ENCODE results near the gene PDE3A.
"Not testable (repeated sequence)": the region's sequence is repeated elsewhere in the genome, so short reads cannot be mapped to it uniquely, and the experiment has no call there.

Gene PDE3A

GRCh38 chr12:20368114-20368650 is at the start of gene PDE3A:
Gene PDE3A (plus strand): TSS chr12:20368537. CDS start chr12:20369285, 748 bp downstream.
- no peak for DNase-seq (ENCODE audit: low spot score)

GRCh38 chr12:20319366-20319765 is 49.0 kb upstream of the PDE3A start:
- TF ChIP-seq, protein P1, sequence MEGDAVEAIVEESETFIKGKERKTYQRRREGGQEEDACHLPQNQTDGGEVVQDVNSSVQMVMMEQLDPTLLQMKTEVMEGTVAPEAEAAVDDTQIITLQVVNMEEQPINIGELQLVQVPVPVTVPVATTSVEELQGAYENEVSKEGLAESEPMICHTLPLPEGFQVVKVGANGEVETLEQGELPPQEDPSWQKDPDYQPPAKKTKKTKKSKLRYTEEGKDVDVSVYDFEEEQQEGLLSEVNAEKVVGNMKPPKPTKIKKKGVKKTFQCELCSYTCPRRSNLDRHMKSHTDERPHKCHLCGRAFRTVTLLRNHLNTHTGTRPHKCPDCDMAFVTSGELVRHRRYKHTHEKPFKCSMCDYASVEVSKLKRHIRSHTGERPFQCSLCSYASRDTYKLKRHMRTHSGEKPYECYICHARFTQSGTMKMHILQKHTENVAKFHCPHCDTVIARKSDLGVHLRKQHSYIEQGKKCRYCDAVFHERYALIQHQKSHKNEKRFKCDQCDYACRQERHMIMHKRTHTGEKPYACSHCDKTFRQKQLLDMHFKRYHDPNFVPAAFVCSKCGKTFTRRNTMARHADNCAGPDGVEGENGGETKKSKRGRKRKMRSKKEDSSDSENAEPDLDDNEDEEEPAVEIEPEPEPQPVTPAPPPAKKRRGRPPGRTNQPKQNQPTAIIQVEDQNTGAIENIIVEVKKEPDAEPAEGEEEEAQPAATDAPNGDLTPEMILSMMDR (IDR thresholded peaks at IDR 0.05; ENCODE audit: extremely low read depth, missing control alignments) = no peak
- DNase-seq (ENCODE audit: low spot score) = no peak

More at GRCh38 chr12:20368114-20368650, at the start of gene PDE3A:
- TF ChIP-seq, protein P1 (IDR thresholded peaks at IDR 0.05; ENCODE audit: extremely low read depth, missing control alignments) = no peak

DNA sequence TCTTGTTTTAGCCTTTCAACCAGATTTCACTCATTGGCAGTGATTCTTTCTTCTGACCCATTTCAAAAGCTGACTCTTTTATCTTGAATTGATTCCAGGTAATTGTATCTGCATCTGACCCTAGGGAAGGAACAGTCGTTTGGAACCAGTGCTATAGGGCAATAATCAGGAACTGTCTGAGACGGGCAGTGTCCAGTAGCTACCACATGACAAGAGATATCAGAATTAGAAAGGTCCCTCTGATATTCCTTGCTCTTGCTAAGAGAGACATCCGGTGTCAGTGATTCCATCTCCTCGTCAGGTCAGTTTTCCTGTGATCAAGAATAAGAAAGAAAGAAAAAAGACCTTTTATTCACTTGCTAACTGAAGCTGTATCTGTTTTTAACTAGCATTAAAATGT is 47.8 kb upstream of the PDE3A start:
- DNase-seq (ENCODE audit: low spot score) = no peak
- TF ChIP-seq, protein P1 (IDR thresholded peaks at IDR 0.05; ENCODE audit: extremely low read depth, missing control alignments) = no peak

- not testable (repeated sequence) for DNase-seq (ENCODE audit: low spot score)
These were observed 37.4 kb upstream of the PDE3A start for GRCh38 chr12:20330826-20331505.

DNA sequence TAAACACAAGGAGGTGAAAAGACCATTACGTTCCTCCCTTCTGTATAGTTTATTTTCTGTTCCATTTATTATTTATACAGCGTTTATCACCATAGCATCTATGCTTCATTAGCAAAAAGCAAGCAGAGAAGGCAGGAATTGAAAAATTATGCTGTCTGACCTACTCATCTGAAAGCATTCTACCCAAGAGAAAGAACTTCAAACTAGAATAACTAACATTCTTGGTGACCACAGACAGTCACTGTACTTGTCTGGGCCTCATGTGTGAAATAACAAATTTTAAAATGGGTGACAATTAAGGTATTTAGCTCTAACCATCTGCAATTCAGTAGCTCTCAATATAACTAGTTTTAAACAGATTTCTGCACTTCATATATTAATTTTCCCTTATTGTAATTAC is 29.3 kb upstream of the PDE3A start:
- TF ChIP-seq, protein P1 (IDR thresholded peaks at IDR 0.05; ENCODE audit: extremely low read depth, missing control alignments) = no peak
- no peak for DNase-seq (ENCODE audit: low spot score)

- TF ChIP-seq, protein P1 (IDR thresholded peaks at IDR 0.05; ENCODE audit: extremely low read depth, missing control alignments) = no peak
- DNase-seq (ENCODE audit: low spot score) = no peak
These were observed 26.2 kb upstream of the PDE3A start for GRCh38 chr12:20342111-20342510.

- TF ChIP-seq, protein P1 (IDR thresholded peaks at IDR 0.05; ENCODE audit: extremely low read depth, missing control alignments) = no peak
- DNase-seq (ENCODE audit: low spot score) = no peak
These were observed 22.5 kb upstream of the PDE3A start for GRCh38 chr12:20345866-20346265.

DNA sequence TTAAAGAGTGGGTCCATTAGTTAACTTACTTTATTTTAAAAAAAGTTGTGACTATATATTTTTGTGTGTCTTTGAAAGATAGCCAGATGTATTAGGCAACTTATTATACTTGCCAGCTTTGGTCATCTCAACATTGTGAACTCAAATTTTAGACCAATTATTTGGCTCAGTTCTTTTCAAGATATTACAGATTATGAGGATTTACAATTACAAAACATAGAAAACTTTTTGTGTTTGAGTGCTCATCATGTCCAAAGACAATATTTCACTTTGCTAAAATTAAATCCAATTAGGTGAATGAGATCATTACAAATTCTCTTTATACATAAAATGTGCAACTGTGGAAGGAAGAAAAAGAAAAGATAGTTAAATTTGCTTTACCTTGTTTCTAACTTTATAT is 18.3 kb upstream of the PDE3A start:
- DNase-seq (ENCODE audit: low spot score) = no peak
- TF ChIP-seq, protein P1 (IDR thresholded peaks at IDR 0.05; ENCODE audit: extremely low read depth, missing control alignments) = no peak
